Neuron (in vitro differentiated cells): Measurements from ENCODE around the gene CFAP92.
"Not testable (repeated sequence)": the region's sequence is repeated elsewhere in the genome, so short reads cannot be mapped to it uniquely, and the experiment has no call there.

Experiments
- H2AFZ ChIP-seq: one replicate; pipeline ENCODE4 v1.6.1; 2013; ENCODE audit warnings: low read depth, mild to moderate bottlenecking, inconsistent platforms, low read length, moderate library complexity
- H3K27me3 ChIP-seq: one replicate; pipeline ENCODE4 v1.6.1; 2013; ENCODE audit warnings: low read length; ENCODE audit not compliant: insufficient read depth
- H3K36me3 ChIP-seq: one replicate; pipeline ENCODE4 v1.6.1; 2013; ENCODE audit warnings: low read length; ENCODE audit not compliant: insufficient read depth
- H3K4me1 ChIP-seq: one replicate; pipeline ENCODE4 v1.6.1; 2013; ENCODE audit warnings: low read length; ENCODE audit not compliant: insufficient read depth
- H3K4me3 ChIP-seq: 2 replicates; pipeline ENCODE4 v1.5.1; 2013; ENCODE audit warnings: mild to moderate bottlenecking, low read length, moderate library complexity
- H3K9me3 ChIP-seq: one replicate; pipeline ENCODE4 v1.6.1; 2013; ENCODE audit warnings: low read length

Gene CFAP92

GRCh38 chr3:128945041-128945877, 48.6 kb downstream of the CFAP92 start:
- Histone ChIP-seq H3K9me3 (no peaks in the 10 kb centered on the region), H3K4me3 (no peak overlapping the region), H3K4me1 (no peaks in the 10 kb centered on the region), H3K27me3 (no peaks in the 10 kb centered on the region), H2AFZ (no peak overlapping the region), H3K36me3 (peaks cover 8% of the 10 kb centered on the region)

- Histone ChIP-seq H3K27me3 (no peaks in the 10 kb centered on the region), H3K4me3 (no peak overlapping the region), H2AFZ (no peak overlapping the region), H3K36me3 (peaks cover 8% of the 10 kb centered on the region), H3K9me3 (no peaks in the 10 kb centered on the region), H3K4me1 (no peaks in the 10 kb centered on the region)
Measured at GRCh38 chr3:128942161-128942952, 51.5 kb downstream of the CFAP92 start.

- Histone ChIP-seq H3K36me3 (peaks cover 8% of the 10 kb centered on the region), H3K4me3 (no peak overlapping the region), H2AFZ (no peak overlapping the region), H3K4me1 (no peaks in the 10 kb centered on the region), H3K27me3 (no peaks in the 10 kb centered on the region), H3K9me3 (no peaks in the 10 kb centered on the region)
Measured at GRCh38 chr3:128940252-128940651, 53.6 kb downstream of the CFAP92 start.

GRCh38 chr3:128936341-128936740, 57.5 kb downstream of the CFAP92 start:
- no peak overlapping the region for H3K4me3 ChIP-seq
- H3K4me1 ChIP-seq, result no peaks in the 10 kb centered on the region
- H2AFZ ChIP-seq, result no peak overlapping the region
- H3K27me3 ChIP-seq, result no peaks in the 10 kb centered on the region
- no peaks in the 10 kb centered on the region for H3K9me3 ChIP-seq
- peaks cover 10% of the 10 kb centered on the region for H3K36me3 ChIP-seq

GRCh38 chr3:128935922-128936321, 58.0 kb downstream of the CFAP92 start:
- peaks cover 13% of the 10 kb centered on the region for H3K36me3 ChIP-seq
- no peaks in the 10 kb centered on the region for H3K4me1 ChIP-seq
- no peaks in the 10 kb centered on the region for H3K27me3 ChIP-seq
- H2AFZ ChIP-seq, result no peak overlapping the region
- no peak overlapping the region for H3K4me3 ChIP-seq
- H3K9me3 ChIP-seq, result peaks cover 3% of the 10 kb centered on the region

GRCh38 chr3:128933922-128934253, 60.0 kb downstream of the CFAP92 start:
- H3K27me3 ChIP-seq, result no peaks in the 10 kb centered on the region
- no peak overlapping the region for H3K4me3 ChIP-seq
- peaks cover 9% of the 10 kb centered on the region for H3K9me3 ChIP-seq
- H3K4me1 ChIP-seq, result no peaks in the 10 kb centered on the region
- H2AFZ ChIP-seq, result no peak overlapping the region
- peaks cover 14% of the 10 kb centered on the region for H3K36me3 ChIP-seq

GRCh38 chr3:128933213-128933921, 60.5 kb downstream of the CFAP92 start:
- Histone ChIP-seq H2AFZ (no peak overlapping the region), H3K9me3 (peaks cover 9% of the 10 kb centered on the region), H3K4me1 (no peaks in the 10 kb centered on the region), H3K4me3 (no peak overlapping the region), H3K36me3 (peaks cover 14% of the 10 kb centered on the region), H3K27me3 (no peaks in the 10 kb centered on the region)

GRCh38 chr3:128932516-128933212, 61.2 kb downstream of the CFAP92 start:
- Histone ChIP-seq H3K4me3 (no peak overlapping the region), H3K27me3 (no peaks in the 10 kb centered on the region), H2AFZ (no peak overlapping the region), H3K4me1 (no peaks in the 10 kb centered on the region), H3K36me3 (peaks cover 14% of the 10 kb centered on the region), H3K9me3 (peaks cover 9% of the 10 kb centered on the region)

GRCh38 chr3:128931046-128931445, 62.8 kb downstream of the CFAP92 start:
- Histone ChIP-seq H3K36me3 (peaks cover 14% of the 10 kb centered on the region), H3K27me3 (no peaks in the 10 kb centered on the region), H3K4me3 (no peak overlapping the region), H3K9me3 (peaks cover 14% of the 10 kb centered on the region), H2AFZ (no peak overlapping the region), H3K4me1 (no peaks in the 10 kb centered on the region)

GRCh38 chr3:128929364-128929763, 64.5 kb downstream of the CFAP92 start:
- Histone ChIP-seq H3K4me3 (no peak overlapping the region), H3K4me1 (no peaks in the 10 kb centered on the region)

GRCh38 chr3:128923986-128924385, 69.9 kb downstream of the CFAP92 start:
- Histone ChIP-seq H3K9me3 (peaks cover 21% of the 10 kb centered on the region), H3K36me3 (peaks cover 11% of the 10 kb centered on the region)
- not testable (repeated sequence) for H3K4me3 ChIP-seq, H2AFZ ChIP-seq, H3K27me3 ChIP-seq, H3K4me1 ChIP-seq

More at GRCh38 chr3:128929364-128929763, 64.5 kb downstream of the CFAP92 start:
- Histone ChIP-seq H3K36me3 (peaks cover 14% of the 10 kb centered on the region), H2AFZ (no peak overlapping the region), H3K9me3 (peaks cover 21% of the 10 kb centered on the region), H3K27me3 (no peaks in the 10 kb centered on the region)

GRCh38 chr3:128923576-128923975, 70.3 kb downstream of the CFAP92 start:
- H3K9me3 ChIP-seq, result peaks cover 21% of the 10 kb centered on the region
- H3K27me3 ChIP-seq, result no peaks in the 10 kb centered on the region
- H3K4me1 ChIP-seq, result no peaks in the 10 kb centered on the region
- H3K36me3 ChIP-seq, result peaks cover 12% of the 10 kb centered on the region
- no peak overlapping the region for H2AFZ ChIP-seq
- H3K4me3 ChIP-seq, result no peak overlapping the region
